AG08395 (cell line): ENCODE data around the gene GPAT3.

ENCODE experiments used
- DNase-seq: peaks from one replicate; pipeline ENCODE4 v3.0.0; 2012; ENCODE audit warnings: mixed read lengths, low spot score

The GPAT3 gene

DNA sequence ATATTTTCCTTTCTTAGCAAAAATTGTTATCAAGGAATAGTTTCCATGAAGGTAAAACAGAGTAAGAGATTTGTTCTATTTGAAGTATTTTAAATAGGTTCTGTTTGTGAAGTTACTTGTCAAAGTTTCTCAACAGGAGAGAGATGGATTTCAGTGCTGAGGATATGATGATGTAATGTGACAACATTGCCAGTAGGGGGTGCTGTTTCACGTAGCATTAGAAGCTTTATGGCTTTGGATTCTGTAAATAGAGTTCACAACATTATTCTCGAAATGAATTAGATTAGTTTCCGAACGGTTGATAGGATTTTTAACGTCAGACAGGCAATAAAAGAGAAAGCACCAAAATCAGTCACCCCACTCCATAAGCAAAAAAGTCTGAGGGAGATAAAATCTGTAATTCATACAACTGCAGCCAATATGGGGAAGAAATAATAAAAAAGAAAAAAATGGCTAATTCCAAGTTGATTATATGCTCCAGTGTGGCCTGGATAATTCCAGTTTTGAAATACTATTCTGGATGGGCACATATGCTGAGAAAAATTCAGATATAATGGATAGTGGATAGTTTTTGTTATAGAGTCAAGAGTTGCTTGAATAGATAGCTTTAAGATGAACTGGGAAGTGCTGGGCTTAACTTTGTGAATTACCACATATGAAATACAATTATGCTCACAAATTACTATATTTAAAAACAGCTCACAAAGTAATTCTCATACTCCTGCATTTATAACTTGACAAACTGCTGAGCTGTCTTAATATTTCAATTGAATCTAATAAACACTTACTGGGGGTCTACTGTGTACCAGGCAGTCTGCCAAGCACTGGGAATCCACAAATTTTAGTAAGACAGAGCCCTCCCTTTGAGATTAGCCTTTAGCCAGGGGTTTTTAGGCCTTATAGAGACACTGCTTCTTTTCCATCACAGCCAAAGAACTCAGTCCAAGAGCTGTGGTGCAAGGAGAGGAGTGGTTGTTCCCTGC, 109.1 kb downstream of the GPAT3 start:
- peak; percentile 63 for DNase-seq

DNA sequence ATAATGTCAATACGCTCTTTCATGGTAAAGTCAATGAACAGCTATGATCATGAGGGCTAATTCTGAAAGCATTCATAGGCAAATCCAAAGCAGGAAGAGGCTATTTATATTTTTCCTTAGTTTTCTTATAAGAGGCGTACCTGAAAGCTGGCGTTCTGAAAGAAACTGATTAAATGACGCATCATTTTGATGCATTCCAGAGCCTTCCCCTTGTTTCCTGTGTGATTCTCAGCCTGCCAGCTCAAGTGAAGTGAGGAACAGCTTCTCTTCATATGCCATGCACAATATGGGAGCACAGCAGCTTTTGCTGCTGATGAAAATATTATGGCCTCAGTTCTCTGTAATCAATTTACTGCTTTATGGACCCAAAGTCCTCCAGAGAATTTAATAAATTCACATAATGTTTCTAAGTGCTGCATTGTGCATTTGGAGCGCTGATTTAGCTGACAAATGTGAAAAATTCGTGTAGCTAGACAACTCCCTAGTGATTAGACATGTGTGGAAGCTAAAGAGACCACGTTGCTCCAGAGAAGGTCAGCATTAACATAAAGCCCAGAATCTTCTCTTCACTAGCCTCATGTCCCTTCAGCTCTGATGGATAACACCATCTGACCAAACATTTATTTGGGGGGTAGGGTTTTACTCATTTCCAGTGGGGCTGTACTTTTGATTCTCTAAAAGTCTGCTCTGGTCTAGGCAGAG, 110.8 kb downstream of the GPAT3 start:
- DNase-seq, result no peak

DNA sequence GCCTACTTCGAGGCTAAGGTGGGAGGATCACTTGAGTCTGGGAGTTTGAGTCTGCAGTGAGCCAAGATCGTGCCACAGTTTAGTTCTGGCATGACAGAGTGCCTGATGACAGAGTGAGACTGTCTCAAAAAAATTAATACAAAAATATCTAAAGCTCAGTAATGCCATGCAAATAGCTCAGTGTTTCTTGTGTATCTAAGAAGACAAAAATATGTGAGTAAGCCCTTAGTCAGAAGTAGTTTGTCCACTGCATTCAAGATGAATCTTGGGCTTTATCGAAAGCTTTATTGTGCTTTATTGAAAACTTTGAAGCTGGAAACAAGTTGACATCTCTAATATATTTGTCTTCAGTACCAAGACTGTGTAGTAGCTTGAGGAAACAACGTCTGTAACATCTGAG, 115.9 kb downstream of the GPAT3 start:
- peak; percentile 32 for DNase-seq
